ENCODE data around the gene NR2F1.

Gene NR2F1

GRCh38 chr5:93572608-93573353 lies 10.2 kb upstream of the NR2F1 start:
- Histone ChIP-seq H3K9ac (ENCODE audit: low read length) (no peak overlapping the region), H3K4me1 (ENCODE audit: insufficient read depth, low read length) (no peaks in the 10 kb centered on the region), H3K9me3 (ENCODE audit: low read length) (no peaks in the 10 kb centered on the region), H3K27ac (ENCODE audit: low read depth, low read length) (no peak overlapping the region), H3K4me3 (ENCODE audit: low read depth in 1 of 2, low read length in 2 of 2) (no peak overlapping the region), H3K36me3 (ENCODE audit: insufficient read depth, low read length) (no peaks in the 10 kb centered on the region), H3K27me3 (ENCODE audit: control insufficient read depth in 1 of 2, insufficient read depth in 2 of 2, low read length in 2 of 2) (peaks cover 0 to 53% of the 10 kb centered on the region in 2 donors)

GRCh38 chr5:93573354-93574351 lies 9.4 kb upstream of the NR2F1 start:
- Histone ChIP-seq H3K4me3 (ENCODE audit: low read depth in 1 of 2, low read length in 2 of 2) (no peak overlapping the region), H3K9me3 (ENCODE audit: low read length) (no peaks in the 10 kb centered on the region), H3K4me1 (ENCODE audit: insufficient read depth, low read length) (no peaks in the 10 kb centered on the region), H3K27me3 (ENCODE audit: control insufficient read depth in 1 of 2, insufficient read depth in 2 of 2, low read length in 2 of 2) (peaks cover 0 to 49% of the 10 kb centered on the region in 2 donors), H3K27ac (ENCODE audit: low read depth, low read length) (no peak overlapping the region), H3K36me3 (ENCODE audit: insufficient read depth, low read length) (no peaks in the 10 kb centered on the region), H3K9ac (ENCODE audit: low read length) (no peak overlapping the region)

DNA sequence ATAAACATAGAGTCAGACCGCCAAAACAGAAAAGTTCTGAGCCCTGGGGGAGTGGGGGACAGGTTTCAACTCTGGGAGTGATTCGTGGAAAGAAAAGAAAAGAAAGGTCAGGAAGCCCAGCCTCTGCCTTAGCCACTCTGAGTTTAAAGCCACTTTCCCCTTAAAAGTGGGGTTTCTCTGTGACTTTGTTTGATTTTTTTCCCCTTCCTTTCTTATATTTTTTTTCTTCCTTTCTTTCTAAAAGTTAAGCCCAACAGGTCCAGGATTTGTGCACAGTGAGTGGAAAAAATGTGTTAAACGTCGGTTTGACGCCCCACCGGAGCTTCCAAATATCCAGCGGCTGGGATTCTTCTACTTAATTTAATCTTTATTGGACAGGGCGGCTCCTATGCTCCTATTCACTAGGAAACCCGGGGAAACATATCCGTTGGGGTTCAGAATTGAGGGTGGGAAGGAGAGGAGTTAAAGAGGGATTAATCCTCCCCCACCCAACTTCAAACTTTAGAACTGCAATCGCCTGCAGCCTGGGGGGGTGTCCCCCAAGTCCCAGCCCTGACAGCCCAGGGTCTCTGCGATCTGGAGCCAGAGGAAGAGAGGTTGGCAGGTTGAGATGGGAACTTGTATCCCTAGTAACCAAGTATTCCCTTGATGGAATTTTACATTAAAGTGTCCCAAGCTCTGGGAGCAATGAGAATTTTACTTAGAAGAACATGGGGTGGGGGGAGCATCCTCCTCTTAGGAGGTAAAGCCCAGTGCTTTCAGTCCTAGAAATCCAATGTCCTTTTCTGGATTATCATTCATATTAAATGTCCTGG lies 8.3 kb upstream of the NR2F1 start:
- Histone ChIP-seq H3K9ac (ENCODE audit: low read length) (no peak overlapping the region), H3K4me1 (ENCODE audit: insufficient read depth, low read length) (no peaks in the 10 kb centered on the region), H3K27me3 (ENCODE audit: control insufficient read depth in 1 of 2, insufficient read depth in 2 of 2, low read length in 2 of 2) (peaks cover 0 to 50% of the 10 kb centered on the region in 2 donors), H3K27ac (ENCODE audit: low read depth, low read length) (no peak overlapping the region), H3K4me3 (ENCODE audit: low read depth in 1 of 2, low read length in 2 of 2) (no peak overlapping the region), H3K36me3 (ENCODE audit: insufficient read depth, low read length) (no peaks in the 10 kb centered on the region), H3K9me3 (ENCODE audit: low read length) (no peaks in the 10 kb centered on the region)

GRCh38 chr5:93575461-93576414 lies 7.3 kb upstream of the NR2F1 start:
- Histone ChIP-seq H3K27me3 (ENCODE audit: control insufficient read depth in 1 of 2, insufficient read depth in 2 of 2, low read length in 2 of 2) (peaks cover 0 to 54% of the 10 kb centered on the region in 2 donors), H3K4me1 (ENCODE audit: insufficient read depth, low read length) (peaks cover 6% of the 10 kb centered on the region), H3K9ac (ENCODE audit: low read length) (no peak overlapping the region), H3K4me3 (ENCODE audit: low read depth in 1 of 2, low read length in 2 of 2) (no peak overlapping the region), H3K9me3 (ENCODE audit: low read length) (no peaks in the 10 kb centered on the region), H3K36me3 (ENCODE audit: insufficient read depth, low read length) (no peaks in the 10 kb centered on the region), H3K27ac (ENCODE audit: low read depth, low read length) (no peak overlapping the region)

- Histone ChIP-seq H3K4me3 (ENCODE audit: low read depth in 1 of 2, low read length in 2 of 2) (no peak overlapping the region), H3K9ac (ENCODE audit: low read length) (no peak overlapping the region), H3K36me3 (ENCODE audit: insufficient read depth, low read length) (no peaks in the 10 kb centered on the region), H3K9me3 (ENCODE audit: low read length) (no peaks in the 10 kb centered on the region), H3K27ac (ENCODE audit: low read depth, low read length) (no peak overlapping the region), H3K27me3 (ENCODE audit: control insufficient read depth in 1 of 2, insufficient read depth in 2 of 2, low read length in 2 of 2) (peaks cover 5 to 52% of the 10 kb centered on the region in 2 donors), H3K4me1 (ENCODE audit: insufficient read depth, low read length) (peaks cover 11% of the 10 kb centered on the region)
These were observed 5.8 kb upstream of the NR2F1 start for GRCh38 chr5:93576994-93577853.

- no peak overlapping the region for H3K27ac ChIP-seq (ENCODE audit: low read depth, low read length)
- no peaks in the 10 kb centered on the region for H3K36me3 ChIP-seq (ENCODE audit: insufficient read depth, low read length)
- no peak overlapping the region for H3K9ac ChIP-seq (ENCODE audit: low read length)
- H3K4me3 ChIP-seq (ENCODE audit: low read depth in 1 of 2, low read length in 2 of 2): peak overlapping the region in 1 of 2 donors; percentile 67
- peaks cover 14 to 52% of the 10 kb centered on the region in 2 donors for H3K27me3 ChIP-seq (ENCODE audit: control insufficient read depth in 1 of 2, insufficient read depth in 2 of 2, low read length in 2 of 2)
- no peaks in the 10 kb centered on the region for H3K9me3 ChIP-seq (ENCODE audit: low read length)
- H3K4me1 ChIP-seq (ENCODE audit: insufficient read depth, low read length): peaks cover 20% of the 10 kb centered on the region
These were observed 4.9 kb upstream of the NR2F1 start for GRCh38 chr5:93577854-93578812.

GRCh38 chr5:93578813-93579691 lies 4.0 kb upstream of the NR2F1 start:
- H3K27me3 ChIP-seq (ENCODE audit: control insufficient read depth in 1 of 2, insufficient read depth in 2 of 2, low read length in 2 of 2): peaks cover 17 to 54% of the 10 kb centered on the region in 2 donors

GRCh38 chr5:93579692-93580062 lies 3.3 kb upstream of the NR2F1 start:
- Histone ChIP-seq H3K27me3 (ENCODE audit: control insufficient read depth in 1 of 2, insufficient read depth in 2 of 2, low read length in 2 of 2) (peaks cover 17 to 48% of the 10 kb centered on the region in 2 donors), H3K36me3 (ENCODE audit: insufficient read depth, low read length) (no peaks in the 10 kb centered on the region), H3K4me1 (ENCODE audit: insufficient read depth, low read length) (peaks cover 24% of the 10 kb centered on the region), H3K27ac (ENCODE audit: low read depth, low read length) (peak overlapping the region; percentile 41), H3K4me3 (ENCODE audit: low read depth in 1 of 2, low read length in 2 of 2) (peak overlapping the region; percentile 29 to 67), H3K9ac (ENCODE audit: low read length) (peak overlapping the region; percentile 23), H3K9me3 (ENCODE audit: low read length) (no peaks in the 10 kb centered on the region)

More at GRCh38 chr5:93578813-93579691, 4.0 kb upstream of the NR2F1 start:
- Histone ChIP-seq H3K9me3 (ENCODE audit: low read length) (no peaks in the 10 kb centered on the region), H3K4me3 (ENCODE audit: low read depth in 1 of 2, low read length in 2 of 2) (peak overlapping the region in 1 of 2 donors; percentile 67), H3K36me3 (ENCODE audit: insufficient read depth, low read length) (no peaks in the 10 kb centered on the region), H3K4me1 (ENCODE audit: insufficient read depth, low read length) (peaks cover 24% of the 10 kb centered on the region), H3K9ac (ENCODE audit: low read length) (peak overlapping the region; percentile 39), H3K27ac (ENCODE audit: low read depth, low read length) (peak overlapping the region; percentile 54)
